ENCODE data around the gene TIGAR.

The TIGAR gene

GRCh38 chr12:4282892-4283511 lies 38.0 kb upstream of the TIGAR start:
- no peak for DNase-seq

GRCh38 chr12:4283512-4284255 lies 37.3 kb upstream of the TIGAR start:
- DNase-seq = no peak

- DNase-seq = no peak
These were observed 36.7 kb upstream of the TIGAR start for GRCh38 chr12:4284306-4284705.

- no peak for DNase-seq
These were observed 35.9 kb upstream of the TIGAR start for GRCh38 chr12:4285070-4285469.

GRCh38 chr12:4286228-4286627 lies 34.8 kb upstream of the TIGAR start:
- DNase-seq = no peak

- no peak for DNase-seq
These were observed 34.2 kb upstream of the TIGAR start for GRCh38 chr12:4286771-4287317.

GRCh38 chr12:4287325-4288211 lies 33.4 kb upstream of the TIGAR start:
- no peak for DNase-seq

GRCh38 chr12:4288296-4289131 lies 32.5 kb upstream of the TIGAR start:
- DNase-seq = no peak

- no peak for DNase-seq
These were observed 31.7 kb upstream of the TIGAR start for GRCh38 chr12:4289231-4289878.

GRCh38 chr12:4289998-4290790 lies 30.8 kb upstream of the TIGAR start:
- no peak for DNase-seq

- DNase-seq = no peak
These were observed 28.5 kb upstream of the TIGAR start for GRCh38 chr12:4292341-4293073.

- DNase-seq = no peak
These were observed 27.6 kb upstream of the TIGAR start for GRCh38 chr12:4293299-4293965.

GRCh38 chr12:4293966-4294505 lies 27.0 kb upstream of the TIGAR start:
- no peak for DNase-seq

- DNase-seq = no peak
These were observed 24.3 kb upstream of the TIGAR start for GRCh38 chr12:4296751-4297150.

GRCh38 chr12:4297617-4298016 lies 23.4 kb upstream of the TIGAR start:
- no peak for DNase-seq

GRCh38 chr12:4300883-4301282 lies 20.1 kb upstream of the TIGAR start:
- no peak for DNase-seq

GRCh38 chr12:4301932-4302501 lies 19.0 kb upstream of the TIGAR start:
- no peak for DNase-seq

GRCh38 chr12:4302881-4303280 lies 18.1 kb upstream of the TIGAR start:
- no peak for DNase-seq

- no peak for DNase-seq
These were observed 17.3 kb upstream of the TIGAR start for GRCh38 chr12:4303750-4304149.
